Right ventricle myocardium superior (tissue), 1 donor: ENCODE results near the gene PRR29. TPM values are rescaled to one million over a fixed set of nuclear protein-coding genes. Genes with fewer than 3 reads are reported as not detected.

Experiments
- ATAC-seq: fragments of 200-7000 bp; cut with Tn5 transposase; one replicate; pipeline ENCODE4 v1.9.1; 2020; ENCODE audit warnings: mild to moderate bottlenecking; ENCODE audit not compliant: poor library complexity
- DNase-seq: peaks from one replicate; pipeline ENCODE4 v3.0.0-alpha.2; 2020
- intact Hi-C: fragments of 100-400 bp; cut with DNase I; formaldehyde crosslinking; loops from one replicate; pipeline ENCODE4 v1.11.2; 2022
- total RNA-seq: library from RNA; stranded (reverse); fragmentation: NEBNext Ultra II Directional; extraction: Animal tissue kit (Norgen Biotek cat#: 25700); gene quantifications from one replicate; pipeline ENCODE4 v1.2.1, GENCODE V29; 2021
- donor health status: DM: no; HTN: yes; CAD: no; lungs with severe emphysema.

The PRR29 gene
- total RNA-seq, 1 donor from 2014 or later = 0.30 TPM

- peak; percentile 87 for DNase-seq
- ATAC-seq = peak; percentile 83
- intact Hi-C loops = loop anchor here (5.0 to 10.0 kb wide), 2 partner anchors 111 to 256 kb away; partner anchors contain the start of genes CSHL1 and GH1
Measured at GRCh38 chr17:64025732-64026294, 27.7 kb downstream of the PRR29 start.

- intact Hi-C loops = loop anchor here (2.0 to 10.0 kb wide), 3 partner anchors 104 to 253 kb away; partner anchors contain the start of genes CSHL1 and GH1
- DNase-seq = peak; percentile 63
- ATAC-seq = peak; percentile 79
Measured at GRCh38 chr17:64028874-64029464, 30.8 kb downstream of the PRR29 start.

GRCh38 chr17:64032081-64032480 lies 33.9 kb downstream of the PRR29 start:
- DNase-seq (no peak), ATAC-seq (no peak)
- intact Hi-C loops = no loop called here

GRCh38 chr17:64036198-64036922 lies 38.2 kb downstream of the PRR29 start:
- intact Hi-C loops = no loop called here
- DNase-seq (no peak), ATAC-seq (no peak)

- intact Hi-C loops = no loop called here
- ATAC-seq (no peak), DNase-seq (no peak)
Measured at GRCh38 chr17:64037180-64037579, 39.0 kb downstream of the PRR29 start.

GRCh38 chr17:64037802-64038201 lies 39.7 kb downstream of the PRR29 start:
- DNase-seq = no peak
- intact Hi-C loops = no loop called here
- ATAC-seq = no peak

GRCh38 chr17:64038331-64039105 lies 40.4 kb downstream of the PRR29 start:
- no peak for DNase-seq
- ATAC-seq = no peak
- intact Hi-C loops = no loop called here

GRCh38 chr17:64039106-64039400 lies 40.9 kb downstream of the PRR29 start:
- ATAC-seq (no peak), DNase-seq (no peak)
- intact Hi-C loops = no loop called here

GRCh38 chr17:64040206-64040605 lies 42.1 kb downstream of the PRR29 start:
- DNase-seq = no peak

GRCh38 chr17:64041912-64042311 lies 43.8 kb downstream of the PRR29 start:
- no peak for ATAC-seq
- no peak for DNase-seq
- intact Hi-C loops = no loop called here

More at GRCh38 chr17:64040206-64040605, 42.1 kb downstream of the PRR29 start:
- no peak for ATAC-seq
- intact Hi-C loops = no loop called here

GRCh38 chr17:64042700-64043485 lies 44.7 kb downstream of the PRR29 start:
- no peak for DNase-seq
- intact Hi-C loops = no loop called here
- ATAC-seq = no peak

GRCh38 chr17:64045176-64045575 lies 47.0 kb downstream of the PRR29 start:
- intact Hi-C loops = no loop called here
- no peak for ATAC-seq
- DNase-seq = no peak

GRCh38 chr17:64048805-64049204 lies 50.7 kb downstream of the PRR29 start:
- DNase-seq (no peak), ATAC-seq (no peak)
- intact Hi-C loops = no loop called here

GRCh38 chr17:64051153-64051552 lies 53.0 kb downstream of the PRR29 start:
- intact Hi-C loops = no loop called here
- ATAC-seq (no peak), DNase-seq (no peak)

- intact Hi-C loops = no loop called here
- DNase-seq = no peak
- ATAC-seq = no peak
Measured at GRCh38 chr17:64053101-64053500, 55.0 kb downstream of the PRR29 start.
